ENCODE measurements around the gene HOXC6.

HOXC6 gene

DNA sequence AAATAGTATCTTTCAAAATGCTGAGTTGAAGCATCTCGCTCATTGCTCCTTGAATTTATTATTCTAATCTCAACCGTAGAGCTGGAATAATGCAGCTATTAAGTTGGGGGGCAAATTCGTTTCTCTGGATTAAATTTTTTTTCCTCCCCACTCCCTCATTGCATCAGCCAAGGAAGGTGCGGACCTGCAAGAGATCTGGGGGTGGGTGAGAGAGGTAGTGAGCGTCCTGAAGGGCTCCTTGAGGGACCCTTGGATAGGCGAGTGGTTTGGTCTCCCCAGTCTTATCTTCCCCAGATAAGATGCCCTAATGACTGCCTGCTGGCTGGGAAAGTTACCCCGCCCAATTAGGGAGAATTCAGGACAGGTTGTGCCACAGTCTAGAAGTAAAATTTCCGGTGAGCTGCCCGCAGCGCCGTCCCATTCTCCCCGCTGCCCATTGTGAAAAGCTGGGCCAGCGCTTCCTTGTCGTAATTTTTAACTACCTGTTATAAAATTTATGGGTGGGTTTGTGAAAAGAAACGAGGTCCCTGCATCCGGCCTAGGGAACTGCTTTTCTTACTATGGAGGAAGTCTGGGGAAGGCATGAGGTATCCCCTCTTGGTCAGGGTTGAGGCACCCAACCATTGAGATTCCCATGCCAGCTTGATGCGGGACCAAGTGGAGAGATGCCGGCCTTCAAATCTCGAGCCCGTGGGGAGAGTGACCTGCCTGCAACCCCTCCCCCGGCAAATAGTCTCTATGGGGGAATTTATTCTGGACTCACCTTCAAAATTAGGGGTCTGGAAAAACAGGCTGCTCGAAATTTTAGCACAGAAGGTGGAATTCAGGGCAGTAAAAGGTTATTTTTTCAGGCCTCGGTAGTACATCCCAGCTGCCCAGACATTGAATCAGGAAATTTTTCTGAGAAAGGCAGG is 13.0 kb upstream of the HOXC6 start:
- no peak for DNase-seq (ENCODE audit: low read depth in 2 of 2)

DNA sequence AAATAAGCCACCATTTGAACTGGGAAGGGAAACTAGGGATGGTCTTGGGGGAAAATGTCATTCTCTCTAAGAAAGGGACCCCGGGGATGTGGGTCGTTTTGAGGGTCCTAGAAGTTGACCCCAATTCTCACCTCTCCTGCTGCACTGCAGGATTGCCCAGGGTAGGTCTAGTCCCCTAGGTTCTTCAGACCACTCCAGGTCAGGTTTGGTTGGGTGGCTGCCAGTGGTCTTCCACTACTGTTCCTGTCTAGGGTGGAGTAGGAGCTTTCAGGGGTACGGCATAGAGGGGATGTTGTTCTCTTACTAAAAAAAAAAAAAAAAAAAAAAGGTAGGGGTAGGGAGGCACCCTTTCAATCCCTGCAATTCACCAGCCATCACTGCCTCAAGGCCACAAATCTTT is 12.2 kb upstream of the HOXC6 start:
- DNase-seq (ENCODE audit: low read depth in 2 of 2): no peak

DNA sequence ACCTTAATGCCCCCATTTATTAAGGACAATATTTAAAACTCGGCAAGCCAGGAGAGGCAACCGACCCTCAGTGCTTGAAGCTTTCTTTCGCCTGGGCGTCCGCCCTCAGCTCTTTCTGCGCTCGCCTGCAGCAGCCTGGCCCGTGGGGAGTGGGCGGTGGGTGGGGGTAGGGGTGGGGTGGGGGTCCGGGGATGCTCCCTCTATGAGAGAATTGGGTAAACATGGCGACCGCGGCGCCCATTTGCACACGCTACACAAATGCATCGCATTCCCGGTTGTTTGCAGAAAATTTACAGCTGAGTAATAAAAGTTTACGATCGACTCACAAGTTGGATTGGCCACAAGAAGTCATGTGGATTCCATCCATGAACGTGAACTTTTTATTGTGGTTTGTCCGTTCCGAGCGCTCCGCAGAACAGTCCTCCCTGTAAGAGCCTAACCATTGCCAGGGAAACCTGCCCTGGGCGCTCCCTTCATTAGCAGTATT is 11.7 kb upstream of the HOXC6 start:
- DNase-seq (ENCODE audit: low read depth in 2 of 2): no peak

DNA sequence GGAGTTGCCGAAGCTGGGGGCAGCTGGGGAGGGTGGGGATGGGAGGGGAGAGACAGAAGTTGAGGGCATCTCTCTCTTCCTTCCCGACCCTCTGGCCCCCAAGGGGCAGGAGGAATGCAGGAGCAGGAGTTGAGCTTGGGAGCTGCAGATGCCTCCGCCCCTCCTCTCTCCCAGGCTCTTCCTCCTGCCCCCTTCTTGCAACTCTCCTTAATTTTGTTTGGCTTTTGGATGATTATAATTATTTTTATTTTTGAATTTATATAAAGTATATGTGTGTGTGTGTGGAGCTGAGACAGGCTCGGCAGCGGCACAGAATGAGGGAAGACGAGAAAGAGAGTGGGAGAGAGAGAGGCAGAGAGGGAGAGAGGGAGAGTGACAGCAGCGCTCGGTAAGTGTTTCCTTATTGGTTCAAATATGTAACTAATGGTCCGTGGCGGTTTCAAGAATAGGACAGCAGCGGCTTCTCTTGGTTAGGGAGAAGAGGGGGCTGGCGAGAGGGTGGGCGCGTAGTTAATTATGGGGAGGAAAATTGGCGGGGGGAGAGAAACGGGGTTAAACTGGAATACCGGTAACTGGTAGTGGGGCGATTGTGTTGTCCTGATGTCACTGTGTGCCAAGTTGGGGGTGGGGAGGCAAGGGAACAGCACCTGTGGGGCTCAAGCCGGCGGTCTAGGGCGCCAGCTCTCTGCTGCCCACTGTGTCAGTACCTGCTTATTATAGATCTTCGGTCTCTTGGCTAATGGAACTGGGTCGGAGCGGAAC is 11.0 kb upstream of the HOXC6 start:
- DNase-seq (ENCODE audit: low read depth in 2 of 2): no peak

DNA sequence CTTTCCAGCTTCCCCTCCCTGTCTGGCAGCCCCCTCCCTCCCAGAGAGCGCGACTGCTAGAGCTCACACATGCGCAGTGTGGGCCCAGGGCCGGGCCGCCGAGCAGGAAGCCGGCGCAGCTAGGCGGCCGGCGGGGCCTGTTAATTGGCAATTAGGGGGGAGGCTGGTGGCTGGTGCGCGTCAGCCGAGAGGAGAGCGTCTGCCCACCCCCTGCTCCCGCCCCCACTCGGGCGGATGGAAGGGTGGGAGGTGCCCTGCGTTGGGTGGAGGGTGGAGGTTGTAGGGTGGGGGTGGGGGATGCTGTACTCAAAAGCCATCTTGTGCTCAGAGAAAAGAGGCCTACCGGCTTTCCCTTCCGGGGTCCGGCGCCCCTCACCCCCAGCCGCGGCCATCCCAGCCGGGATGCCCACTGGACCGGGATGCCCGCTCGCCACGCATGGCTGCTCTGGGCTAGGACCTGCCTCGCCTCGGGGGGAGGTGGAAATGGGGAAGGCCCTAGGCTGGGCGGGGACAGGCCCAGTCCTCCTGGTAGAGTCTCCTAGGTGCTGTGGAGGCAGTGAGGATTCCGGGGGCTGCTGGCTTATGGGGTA is 10.3 kb upstream of the HOXC6 start:
- peak; percentile 36 to 47 for DNase-seq (ENCODE audit: low read depth in 2 of 2)

DNA sequence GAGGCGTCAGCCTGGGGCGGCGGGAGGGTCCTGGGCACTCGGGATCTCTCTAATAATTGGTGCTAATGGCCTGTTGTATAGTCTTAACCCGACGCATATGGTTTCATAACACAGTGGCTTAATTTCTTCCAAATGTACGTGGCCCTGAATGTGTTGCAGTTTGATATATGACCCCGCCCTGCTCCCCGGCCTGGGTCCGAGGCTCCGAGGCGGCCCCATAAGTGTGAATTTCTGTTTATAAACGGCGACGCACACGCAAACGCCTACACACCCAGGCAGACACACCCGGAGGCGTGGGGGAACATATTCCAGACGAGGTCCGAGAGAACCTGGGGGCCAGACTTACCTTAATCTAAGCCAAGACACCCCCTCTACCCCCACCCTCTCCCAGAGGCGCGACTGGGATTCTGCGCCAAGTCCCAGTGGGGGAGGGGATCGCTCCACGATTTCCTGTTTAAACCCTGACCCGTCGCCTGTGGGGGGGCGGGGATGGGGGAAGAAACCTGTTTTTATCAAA is 9.7 kb upstream of the HOXC6 start:
- DNase-seq (ENCODE audit: low read depth in 2 of 2): no peak

DNA sequence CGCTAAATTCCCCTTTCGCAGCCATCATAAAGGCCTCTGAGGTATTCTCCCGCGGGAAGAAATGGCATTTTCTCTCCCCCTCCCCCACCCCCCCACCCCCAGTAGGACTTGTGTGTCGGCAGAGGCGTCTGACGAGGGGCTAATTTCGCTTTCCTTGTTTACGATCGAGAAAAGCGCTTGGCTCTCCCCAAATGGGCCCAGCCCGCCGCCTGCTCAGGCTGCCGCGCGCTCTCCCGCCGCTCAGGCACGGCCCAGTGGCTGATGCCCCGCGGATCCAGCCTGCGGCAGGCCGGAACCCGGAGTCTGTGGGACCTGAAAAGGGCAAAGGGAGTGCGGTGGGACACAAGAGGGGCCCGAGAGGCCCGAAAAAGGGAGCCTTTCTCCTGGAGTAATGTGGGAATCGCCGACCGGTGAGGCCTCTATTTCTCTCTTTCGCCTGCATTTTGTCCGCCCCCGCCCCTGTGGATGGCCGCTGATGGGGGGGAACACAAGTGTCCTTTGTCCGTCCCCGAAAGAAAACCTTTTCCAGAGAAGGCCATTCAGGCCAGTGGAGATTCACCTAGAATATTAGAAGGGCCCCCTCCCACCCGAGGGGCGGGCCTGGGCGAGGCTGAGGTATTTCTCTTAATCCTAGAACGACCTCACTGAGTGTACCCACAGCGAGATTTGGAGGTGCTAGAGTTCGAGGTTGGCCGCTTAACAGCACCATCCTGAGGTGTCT is 9.0 kb upstream of the HOXC6 start:
- DNase-seq (ENCODE audit: low read depth in 2 of 2): no peak

DNA sequence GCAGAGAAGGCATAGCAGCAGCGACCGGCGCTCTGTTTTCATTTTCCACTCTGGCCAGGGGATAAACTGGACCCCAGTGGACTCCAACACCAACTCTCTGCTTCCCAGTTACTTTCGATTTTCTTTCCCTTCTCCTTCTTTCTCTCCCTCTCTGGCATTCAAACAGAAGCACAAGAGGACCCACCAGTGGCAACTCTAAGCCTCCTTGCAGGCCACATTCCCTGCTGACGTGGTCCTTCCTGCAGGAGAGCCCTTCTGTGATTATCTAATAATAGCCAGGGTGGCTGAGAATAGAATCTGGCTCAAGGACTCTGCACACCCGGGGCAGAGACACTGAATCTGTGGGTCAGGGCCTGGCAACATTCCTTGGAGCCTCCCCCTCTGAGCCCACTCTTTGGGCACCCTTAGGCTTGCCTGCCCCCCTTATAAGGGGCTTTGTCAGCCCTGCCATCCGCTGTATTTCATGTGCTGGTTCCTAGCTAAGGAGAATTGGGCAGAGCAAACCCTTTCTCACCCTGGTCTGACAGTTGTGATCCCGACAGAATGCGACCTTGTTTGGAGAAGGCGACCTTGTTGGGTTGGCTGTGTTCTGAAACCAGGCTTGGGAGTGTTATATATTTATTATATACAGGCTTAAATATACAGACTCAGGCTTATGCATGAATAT is 8.2 kb upstream of the HOXC6 start:
- DNase-seq (ENCODE audit: low read depth in 2 of 2): no peak

DNA sequence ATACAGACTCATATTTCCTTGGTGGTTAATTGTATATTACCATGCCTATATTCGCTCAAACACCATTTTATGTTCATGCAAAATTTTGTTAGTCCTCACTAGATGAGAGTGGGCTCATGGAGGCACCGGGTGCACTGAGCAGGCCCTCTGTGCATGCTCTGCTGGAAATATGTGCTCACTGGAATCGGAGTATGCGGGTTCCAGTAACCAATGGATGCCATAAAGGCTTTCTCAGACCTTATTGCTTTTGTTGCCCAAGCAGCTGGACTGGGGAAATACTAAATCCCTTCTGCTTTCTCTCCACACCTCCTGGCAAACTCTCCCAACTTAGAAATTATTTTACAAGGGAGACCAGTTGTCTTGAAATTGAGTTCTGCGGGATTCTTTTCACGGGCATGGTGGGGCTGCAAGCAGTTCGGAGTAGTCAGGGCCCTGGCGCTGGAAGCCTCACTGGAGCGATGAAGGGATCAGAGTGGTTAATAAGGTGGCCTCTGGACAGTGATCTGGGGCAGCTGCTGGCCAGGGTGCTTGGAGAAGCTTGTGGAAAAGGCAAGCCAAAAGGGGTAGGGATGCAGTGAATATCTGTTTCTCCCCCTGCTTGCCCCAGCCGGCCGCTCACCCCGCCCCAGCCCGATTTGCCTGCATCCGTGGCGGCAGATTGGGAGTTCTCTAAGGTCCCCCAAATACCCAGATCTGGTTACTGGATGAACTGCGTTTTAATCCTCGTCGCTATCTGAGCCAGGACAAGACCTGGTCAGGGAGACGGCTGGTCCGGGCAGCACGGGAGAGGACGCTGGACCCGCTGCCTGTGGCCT is 7.4 kb upstream of the HOXC6 start:
- no peak for DNase-seq (ENCODE audit: low read depth in 2 of 2)

DNA sequence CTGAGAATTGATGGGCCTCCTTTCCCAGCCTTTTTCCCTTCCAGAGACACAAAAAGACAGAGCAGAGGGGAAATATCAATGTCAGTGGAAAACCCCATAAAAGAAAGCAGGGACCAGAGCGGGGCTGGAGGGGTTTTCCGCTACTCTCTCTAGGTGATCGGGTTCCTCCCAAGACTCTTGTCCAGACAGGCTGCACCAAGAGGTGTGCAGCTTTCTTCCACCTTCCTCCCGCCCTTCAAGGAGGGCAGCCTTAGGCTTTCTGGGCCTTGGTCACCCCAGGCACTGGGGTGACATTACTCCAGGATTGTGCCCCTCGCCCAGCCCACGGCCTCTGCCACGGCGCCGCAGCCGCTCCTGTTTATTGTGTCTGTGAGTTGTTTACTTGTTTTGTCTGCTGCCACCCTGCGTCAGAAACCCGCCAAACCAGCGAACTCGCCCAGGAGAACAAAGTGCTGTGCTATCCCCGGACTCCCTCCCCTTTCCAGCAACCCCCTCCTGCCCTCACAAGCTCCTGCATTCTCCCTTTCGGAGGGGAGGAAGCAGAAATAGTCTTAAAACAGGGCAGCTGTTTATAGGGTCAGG is 6.7 kb upstream of the HOXC6 start:
- no peak for DNase-seq (ENCODE audit: low read depth in 2 of 2)

DNA sequence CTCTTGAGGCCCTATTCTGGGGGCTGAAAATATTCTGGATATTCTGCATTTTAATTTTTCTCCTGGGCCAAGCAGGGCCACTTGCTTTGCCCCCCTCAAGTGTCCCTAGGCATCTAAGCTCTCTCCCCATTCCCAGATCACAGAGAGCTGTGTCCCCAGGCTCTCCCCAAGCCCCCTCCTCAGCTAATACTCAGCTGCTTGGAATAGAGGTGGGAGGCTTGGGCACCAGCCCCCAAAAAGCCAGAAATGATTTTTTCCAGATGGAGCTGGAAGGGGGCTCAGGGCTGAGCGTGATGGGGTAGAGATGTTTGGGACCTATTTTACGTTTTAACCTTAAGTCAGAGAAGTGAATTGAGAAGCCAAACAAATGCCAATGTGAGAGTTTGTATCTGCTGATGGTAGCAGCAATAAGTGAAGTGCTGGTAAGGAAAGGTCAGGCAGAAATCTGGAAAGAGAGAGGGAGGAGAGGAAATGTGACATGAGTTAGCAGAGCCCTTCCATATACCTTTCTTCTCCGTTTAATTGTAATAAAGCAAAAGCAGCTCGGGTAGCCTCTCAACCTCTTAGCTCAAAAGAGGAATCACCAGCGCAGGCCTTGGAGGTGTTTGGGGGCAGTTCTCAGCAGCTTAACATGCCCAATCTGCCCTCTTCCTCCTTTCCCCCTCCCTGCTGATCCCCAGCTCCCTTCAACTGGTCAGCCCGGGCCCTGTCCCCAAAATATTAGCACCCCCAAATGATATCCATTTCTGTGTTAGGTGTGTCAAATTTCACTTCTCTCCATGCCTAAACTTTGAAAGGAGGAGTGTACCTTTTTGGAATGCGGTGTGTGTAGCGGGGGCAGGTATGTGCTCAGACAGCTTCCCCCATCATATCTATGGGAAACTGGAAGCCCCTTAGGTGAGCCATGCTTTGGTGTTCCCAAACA is 5.0 kb upstream of the HOXC6 start:
- no peak for DNase-seq (ENCODE audit: low read depth in 2 of 2)

DNA sequence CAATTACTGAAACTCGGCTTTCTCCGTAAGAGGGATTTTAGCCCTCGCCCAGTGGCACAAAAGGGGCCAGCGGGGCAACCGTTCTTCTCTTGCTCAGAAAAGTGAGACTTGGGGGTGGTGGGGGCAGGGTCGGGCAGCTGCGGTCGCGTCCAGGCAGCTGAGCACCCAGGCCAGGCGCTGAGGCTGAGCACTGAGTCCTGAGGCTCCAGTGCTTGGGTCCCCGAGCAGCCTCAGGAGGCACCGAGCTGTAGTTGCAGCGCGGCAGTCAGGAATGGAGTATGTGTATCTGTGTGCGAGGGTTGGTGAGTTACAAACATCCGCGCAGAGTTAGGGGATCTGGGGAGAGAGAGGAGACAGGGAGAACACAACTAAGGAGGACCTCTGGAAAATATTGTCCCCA is 4.1 kb upstream of the HOXC6 start:
- no peak for DNase-seq (ENCODE audit: low read depth in 2 of 2)

DNA sequence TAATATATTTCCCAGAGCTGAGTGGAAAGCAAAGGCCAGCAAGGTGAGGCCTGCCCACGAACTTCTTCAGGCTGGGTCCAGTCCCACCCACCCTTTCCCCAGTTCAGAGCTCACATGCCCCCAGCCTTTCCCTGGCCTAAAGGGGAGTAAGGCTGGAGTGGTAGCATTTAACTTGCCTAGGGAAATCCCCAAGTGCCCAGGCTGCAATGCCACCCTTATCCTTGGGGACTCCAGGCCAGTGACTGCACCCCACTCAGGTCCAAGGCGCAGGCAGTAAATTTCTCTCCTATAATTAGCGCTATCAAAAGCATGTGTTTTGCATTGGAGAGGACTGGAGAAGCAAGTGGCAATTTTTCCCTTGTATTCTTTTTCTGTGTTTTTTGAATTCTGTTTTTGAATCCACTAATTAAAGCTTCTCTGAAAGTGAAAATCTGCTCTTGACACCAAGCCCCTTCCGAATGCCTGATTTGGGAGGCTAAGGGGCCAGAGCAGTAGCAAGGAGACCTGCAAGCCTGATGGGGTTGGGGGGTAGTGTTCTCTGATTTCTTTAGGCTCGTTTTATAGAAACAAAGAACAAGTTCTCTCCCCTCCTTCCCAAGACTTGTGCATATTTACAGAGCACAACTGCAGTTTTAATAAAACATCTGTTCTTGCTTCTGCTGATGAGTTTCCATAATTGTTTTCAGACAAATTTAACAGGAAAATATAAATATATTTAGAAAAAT is 3.5 kb upstream of the HOXC6 start:
- no peak for DNase-seq (ENCODE audit: low read depth in 2 of 2)

DNA sequence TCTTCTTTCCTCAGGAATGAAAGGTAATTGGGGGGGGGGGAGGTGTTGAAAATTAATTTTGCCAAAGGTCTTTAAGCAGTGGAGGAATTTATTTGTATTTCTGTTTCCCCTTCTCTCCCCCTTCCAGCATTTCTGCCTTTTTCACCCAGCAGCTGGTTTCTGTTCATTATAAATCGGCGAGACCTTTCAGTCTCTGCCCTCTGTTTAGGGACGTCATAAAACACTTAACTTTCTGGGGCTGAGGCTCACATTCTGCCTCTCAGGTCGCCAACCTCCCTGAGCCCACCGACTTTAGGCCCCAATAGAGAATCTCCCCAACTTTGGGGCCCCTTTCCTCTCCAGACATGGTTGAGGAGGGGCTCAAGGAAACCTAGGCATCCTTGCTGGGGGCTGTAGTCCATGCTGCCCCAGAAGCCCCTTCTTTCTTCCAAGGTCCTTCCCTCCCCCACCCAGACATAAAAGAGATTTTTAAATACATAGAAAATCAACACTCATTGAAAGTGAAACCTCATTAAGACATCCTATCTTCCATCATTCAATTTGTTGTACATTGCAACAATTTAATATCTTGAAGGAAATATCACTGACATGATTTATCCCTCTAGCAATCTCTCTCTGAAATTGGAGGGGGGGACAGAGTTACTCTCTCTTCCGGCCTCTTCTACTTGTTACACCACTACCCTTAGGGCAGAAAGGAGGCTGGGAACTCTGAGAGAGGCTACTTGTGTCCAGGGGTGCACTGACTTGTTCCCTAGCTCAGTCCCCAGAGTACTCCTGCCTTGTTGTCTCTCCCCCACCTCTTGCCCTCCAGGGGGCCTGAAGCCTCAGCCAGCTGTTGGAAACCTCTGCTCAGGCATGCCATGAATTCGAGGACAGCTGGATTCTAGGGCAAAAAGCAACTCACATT is 2.5 kb upstream of the HOXC6 start:
- DNase-seq (ENCODE audit: low read depth in 2 of 2): no peak

DNA sequence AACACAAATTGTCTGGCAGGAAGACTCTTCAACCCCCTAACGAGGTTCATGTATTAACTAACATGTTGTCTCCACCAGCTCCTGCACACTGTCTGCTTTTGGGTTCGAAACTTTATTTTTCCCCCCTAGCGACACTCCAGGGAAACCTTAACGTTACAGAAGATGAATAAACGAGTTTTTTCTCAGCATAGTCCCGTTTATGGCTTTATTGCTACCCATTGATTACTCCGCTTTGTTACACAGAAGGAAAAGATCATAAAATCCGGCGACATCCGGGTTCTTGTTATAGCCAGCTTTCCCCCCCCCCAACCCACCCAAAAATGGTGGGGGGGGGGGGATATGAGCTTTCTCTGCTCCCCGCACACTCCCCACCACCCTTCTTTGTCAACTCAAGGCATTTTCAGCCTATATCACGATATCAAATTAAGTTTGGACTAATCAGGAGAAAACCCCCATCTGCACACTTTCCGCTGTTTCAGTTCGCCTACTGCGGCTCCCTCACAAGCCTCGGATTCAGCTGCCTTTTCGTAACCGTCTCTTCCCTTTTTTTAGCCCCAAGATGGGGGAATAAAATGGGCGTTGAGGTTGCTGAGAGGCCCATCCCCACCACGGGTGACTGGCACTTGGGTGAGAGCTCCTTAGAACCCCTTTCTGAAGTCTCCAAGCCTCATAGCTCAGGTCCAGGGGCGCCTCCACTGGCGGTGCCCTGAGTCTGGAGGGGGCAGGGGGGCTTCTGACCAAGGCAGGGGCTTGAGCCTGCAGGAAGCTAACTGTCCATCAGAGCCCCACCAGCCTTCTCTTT is 1.4 kb upstream of the HOXC6 start:
- DNase-seq (ENCODE audit: low read depth in 2 of 2): no peak

DNA sequence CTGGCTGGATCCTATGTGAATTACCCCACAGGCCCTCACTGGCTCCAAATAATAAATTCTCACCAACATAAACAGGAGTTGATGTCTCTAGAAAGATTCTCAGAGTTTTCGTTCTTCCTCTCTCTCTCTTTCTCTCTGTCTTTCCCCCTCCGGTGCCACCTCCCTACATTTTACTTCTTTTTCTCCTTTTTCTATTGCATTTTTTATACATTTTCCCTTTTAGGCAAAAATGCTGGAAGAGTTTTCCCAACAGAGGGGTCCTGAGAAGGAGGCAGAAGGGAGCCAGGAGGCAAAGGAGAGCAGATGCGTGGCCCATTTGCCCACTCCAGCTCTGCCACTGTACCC is 826 bp upstream of the HOXC6 start:
- DNase-seq (ENCODE audit: low read depth in 2 of 2): no peak
